ENCODE results near the gene TAF1A. TPM values are rescaled to one million over a fixed set of nuclear protein-coding genes. Genes with fewer than 3 reads are reported as not detected.

Gene TAF1A
- polyA plus RNA-seq, 1 experiment: 7.3 TPM

DNA sequence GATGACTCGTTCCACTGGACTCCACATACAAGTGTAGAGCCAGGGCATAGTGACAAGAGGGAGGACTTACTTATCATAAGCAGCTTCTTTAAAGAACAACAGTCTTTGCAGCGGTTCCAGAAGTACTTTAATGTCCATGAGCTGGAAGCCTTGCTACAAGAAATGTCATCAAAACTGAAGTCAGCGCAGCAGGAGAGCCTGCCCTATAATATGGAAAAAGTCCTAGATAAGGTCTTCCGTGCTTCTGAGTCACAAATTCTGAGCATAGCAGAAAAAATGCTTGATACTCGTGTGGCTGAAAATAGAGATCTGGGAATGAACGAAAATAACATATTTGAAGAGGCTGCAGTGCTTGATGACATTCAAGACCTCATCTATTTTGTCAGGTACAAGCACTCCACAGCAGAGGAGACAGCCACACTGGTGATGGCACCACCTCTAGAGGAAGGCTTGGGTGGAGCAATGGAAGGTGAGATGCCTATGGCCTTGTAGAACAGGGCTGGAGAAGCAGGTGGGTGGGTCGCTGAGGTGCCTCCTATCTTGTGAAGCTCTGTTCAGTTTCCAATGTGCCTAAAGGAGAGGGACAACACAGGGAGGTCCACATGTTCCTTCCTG is 40.3 kb upstream of the TAF1A start:
- no peak for TF ChIP-seq CTCF (IDR thresholded peaks at IDR 0.05; ENCODE audit: low read depth, low read length)
- H3K9me3 ChIP-seq (ENCODE audit: control insufficient read depth, insufficient read depth, low read length): no peaks in the 10 kb centered on the region
- no peak overlapping the region for H3K4me3 ChIP-seq (ENCODE audit: low read depth, low read length)
- no peaks in the 10 kb centered on the region for H3K27me3 ChIP-seq (ENCODE audit: control insufficient read depth, insufficient read depth, low read length)
- CTCF ChIA-PET: interaction anchor here (1.6 kb wide), 1 partner anchor 165 kb away, joined by 8 read pairs; no protein-coding TSS in a partner anchor
- no peak overlapping the region for H3K27ac ChIP-seq (ENCODE audit: low read depth, low read length)
- POLR2A ChIA-PET: interaction anchor here (0.6 kb wide), 1 partner anchor 14 kb away, joined by 3 read pairs; no protein-coding TSS in a partner anchor
- DNase-seq (ENCODE audit: low read depth, low spot score): no peak

- no peak for DNase-seq (ENCODE audit: low read depth, low spot score)
- ChIA-PET POLR2A (no interaction called here), CTCF (interaction anchor here (1.7 kb wide), 1 partner anchor 162 kb away, joined by 7 read pairs; no protein-coding TSS in a partner anchor)
- no peak overlapping the region for H3K27ac ChIP-seq (ENCODE audit: low read depth, low read length)
- TF ChIP-seq CTCF (IDR thresholded peaks at IDR 0.05; ENCODE audit: low read depth, low read length): no peak
- H3K27me3 ChIP-seq (ENCODE audit: control insufficient read depth, insufficient read depth, low read length): no peaks in the 10 kb centered on the region
- no peaks in the 10 kb centered on the region for H3K9me3 ChIP-seq (ENCODE audit: control insufficient read depth, insufficient read depth, low read length)
- H3K4me3 ChIP-seq (ENCODE audit: low read depth, low read length): no peak overlapping the region
Observed at GRCh38 chr1:222627232-222627631, 37.5 kb upstream of the TAF1A start.

DNA sequence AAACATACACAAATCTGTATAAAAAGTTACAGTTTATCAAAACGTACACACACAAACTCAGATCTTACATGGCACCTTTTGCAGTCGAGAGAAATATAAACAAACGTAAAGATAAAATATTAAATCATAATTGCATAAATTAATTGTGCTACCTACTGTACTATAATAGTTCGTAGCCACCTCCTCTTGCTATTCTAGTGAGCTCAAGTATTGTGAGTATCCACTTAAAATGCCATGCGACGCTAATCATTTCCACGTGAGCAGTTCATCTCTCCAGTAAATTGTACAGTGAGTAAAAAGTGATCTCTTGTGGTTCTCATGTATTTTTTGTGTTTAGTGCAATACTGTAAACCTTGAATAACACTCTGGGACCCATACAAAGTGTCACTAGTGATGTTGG is 34.5 kb upstream of the TAF1A start:
- H3K4me3 ChIP-seq (ENCODE audit: low read depth, low read length): no peak overlapping the region
- no peak for TF ChIP-seq CTCF (IDR thresholded peaks at IDR 0.05; ENCODE audit: low read depth, low read length)
- DNase-seq (ENCODE audit: low read depth, low spot score): no peak
- no peaks in the 10 kb centered on the region for H3K9me3 ChIP-seq (ENCODE audit: control insufficient read depth, insufficient read depth, low read length)
- ChIA-PET CTCF (interaction anchor here (1.0 to 7.6 kb wide), 2 partner anchors 10 to 159 kb away, joined by 4 to 49 read pairs; no protein-coding TSS in a partner anchor), POLR2A (no interaction called here)
- H3K27ac ChIP-seq (ENCODE audit: low read depth, low read length): no peak overlapping the region
- no peaks in the 10 kb centered on the region for H3K27me3 ChIP-seq (ENCODE audit: control insufficient read depth, insufficient read depth, low read length)

GRCh38 chr1:222623458-222623857 is 33.7 kb upstream of the TAF1A start:
- no peak for TF ChIP-seq CTCF (IDR thresholded peaks at IDR 0.05; ENCODE audit: low read depth, low read length)
- ChIA-PET CTCF (interaction anchor here (7.6 kb wide), 1 partner anchor 11 kb away, joined by 49 read pairs; no protein-coding TSS in a partner anchor), POLR2A (no interaction called here)
- Histone ChIP-seq H3K9me3 (ENCODE audit: control insufficient read depth, insufficient read depth, low read length) (no peaks in the 10 kb centered on the region), H3K4me3 (ENCODE audit: low read depth, low read length) (no peak overlapping the region), H3K27ac (ENCODE audit: low read depth, low read length) (no peak overlapping the region), H3K27me3 (ENCODE audit: control insufficient read depth, insufficient read depth, low read length) (no peaks in the 10 kb centered on the region)
- DNase-seq (ENCODE audit: low read depth, low spot score): no peak

- H3K27ac ChIP-seq (ENCODE audit: low read depth, low read length): no peak overlapping the region
- POLR2A ChIA-PET: no interaction called here
- H3K9me3 ChIP-seq (ENCODE audit: control insufficient read depth, insufficient read depth, low read length): no peaks in the 10 kb centered on the region
- H3K27me3 ChIP-seq (ENCODE audit: control insufficient read depth, insufficient read depth, low read length): no peaks in the 10 kb centered on the region
- no peak for TF ChIP-seq CTCF (IDR thresholded peaks at IDR 0.05; ENCODE audit: low read depth, low read length)
- CTCF ChIA-PET: interaction anchor here (7.6 kb wide), 1 partner anchor 12 kb away, joined by 49 read pairs; no protein-coding TSS in a partner anchor
- DNase-seq (ENCODE audit: low read depth, low spot score): no peak
- no peak overlapping the region for H3K4me3 ChIP-seq (ENCODE audit: low read depth, low read length)
Observed at GRCh38 chr1:222622765-222623164, 33.0 kb upstream of the TAF1A start.

Data from AG04450 (cell line).